Esophagus muscularis mucosa (tissue), 4 donors: Measurements from ENCODE around the gene PDLIM5. TPM values are rescaled to one million over a fixed set of nuclear protein-coding genes. Genes with fewer than 3 reads are reported as not detected.
"Not testable (repeated sequence)": the region's sequence is repeated elsewhere in the genome, so short reads cannot be mapped to it uniquely, and the experiment has no call there.

Source experiments
- DNase-seq: peaks from one replicate; pipeline ENCODE4 v3.0.0-alpha.2; 2017; ENCODE audit errors: extremely low spot score
- H3K27ac ChIP-seq, 4 donors: fragments of 200-600 bp; sonication (generic); replicated peaks in 1 of 4; 1 replicate in 3 of 4; 2 replicates in 1 of 4; pipeline ENCODE4 v1.5.1; 2016 to 2019; ENCODE audit warnings: mild to moderate bottlenecking in 1 of 4
- H3K27me3 ChIP-seq, 4 donors: fragments of 200-600 bp; sonication (generic); one replicate each; pipeline versions ENCODE4 v1.5.1 to v1.6.0; 2016 to 2019
- H3K36me3 ChIP-seq, 4 donors: fragments of 200-600 bp; sonication (generic); one replicate each; pipeline ENCODE4 v1.5.1; 2016 to 2019
- H3K4me1 ChIP-seq, 4 donors: fragments of 200-600 bp; sonication (generic); one replicate each; pipeline ENCODE4 v1.5.1; 2016 to 2019
- H3K4me3 ChIP-seq, 4 donors: fragments of 200-600 bp; sonication (generic); 1 replicate in 2 of 4; 2 replicates in 2 of 4; pipeline ENCODE4 v1.5.1; 2016 to 2019; ENCODE audit warnings: mild to moderate bottlenecking in 4 of 4, moderate library complexity in 1 of 4
- H3K9me3 ChIP-seq, 4 donors: fragments of 200-600 bp; sonication (generic); 1 replicate in 3 of 4; 2 replicates in 1 of 4; pipeline ENCODE4 v1.5.1; 2016 to 2019
- CTCF ChIP-seq, 3 experiments: fragments of 200-600 bp in 2 of 3; fragments of 450-650 bp in 1 of 3; sonication (generic) in 2 of 3; IDR thresholded peaks; one replicate each; pipeline ENCODE4 v1.5.1; 2017 to 2019; ENCODE audit warnings: antibody characterized with exemption in 3 of 3, mild to moderate bottlenecking in 2 of 3, moderate library complexity in 1 of 3
- EP300 ChIP-seq: sonication (generic); formaldehyde crosslinking; IDR thresholded peaks from one replicate; pipeline ENCODE4 v1.6.1; 2017; ENCODE audit warnings: antibody characterized with exemption
- POLR2A ChIP-seq: fragments of 450-650 bp; IDR thresholded peaks from one replicate; pipeline ENCODE4 v1.6.1; 2017; ENCODE audit warnings: antibody characterized with exemption, moderate library complexity, mild to moderate bottlenecking, low read depth
- POLR2AphosphoS5 ChIP-seq, 2 donors: sonication (generic); formaldehyde crosslinking; IDR thresholded peaks; one replicate each; pipeline ENCODE4 v1.6.1; 2017; ENCODE audit warnings: antibody characterized with exemption in 2 of 2
- WGBS: methylation state at CpG from one replicate; pipeline ENCODE4 v1.1.5; 2018; 5-methylcytosine and 5-hydroxymethylcytosine counted together
- intact Hi-C: fragments of 100-400 bp; cut with DNase I; formaldehyde crosslinking; loops from one replicate; pipeline ENCODE4 v1.15.1; 2023
- total RNA-seq, 4 donors: library from RNA; depleted of rRNA; stranded (reverse); fragments of >200 nt; gene quantifications; one replicate each; pipeline versions ENCODE4 v1.1.0 to v1.2.1, GENCODE V29; 2016

Gene PDLIM5
- total RNA-seq, 4 donors from 2014 or later, result 138 to 160 (median 146) TPM

- TF ChIP-seq POLR2AphosphoS5 (IDR thresholded peaks at IDR 0.05) (no peak), CTCF (IDR thresholded peaks at IDR 0.05) (no peak), POLR2A (no peak), EP300 (no peak)
- H3K27me3 ChIP-seq, result no peaks in the 10 kb centered on the region
- intact Hi-C loops, result no loop called here
- no peak overlapping the region for H3K4me3 ChIP-seq
- no peaks in the 10 kb centered on the region for H3K36me3 ChIP-seq
- DNase-seq, result no peak
- 78% methylated on average over 2 of the region's 2 CpGs for WGBS
- peaks cover 37 to 55% (median 47%) of the 10 kb centered on the region in 4 donors for H3K4me1 ChIP-seq
- H3K27ac ChIP-seq, result no peak overlapping the region
- no peaks in the 10 kb centered on the region for H3K9me3 ChIP-seq
Measured at GRCh38 chr4:94475794-94476193, 24.1 kb downstream of the PDLIM5 start.

GRCh38 chr4:94477227-94477626 is 25.5 kb downstream of the PDLIM5 start:
- no peaks in the 10 kb centered on the region for H3K36me3 ChIP-seq
- H3K27me3 ChIP-seq, result no peaks in the 10 kb centered on the region
- H3K27ac ChIP-seq, result no peak overlapping the region
- no peak for TF ChIP-seq EP300
- no peak for TF ChIP-seq CTCF (IDR thresholded peaks at IDR 0.05)
- TF ChIP-seq POLR2A, result no peak
- TF ChIP-seq POLR2AphosphoS5 (IDR thresholded peaks at IDR 0.05), result no peak
- 37% methylated on average over 2 of the region's 2 CpGs for WGBS
- no peak overlapping the region for H3K4me3 ChIP-seq
- DNase-seq, result no peak
- intact Hi-C loops, result no loop called here
- no peaks in the 10 kb centered on the region for H3K9me3 ChIP-seq
- peaks cover 34 to 54% (median 49%) of the 10 kb centered on the region in 4 donors for H3K4me1 ChIP-seq

DNA sequence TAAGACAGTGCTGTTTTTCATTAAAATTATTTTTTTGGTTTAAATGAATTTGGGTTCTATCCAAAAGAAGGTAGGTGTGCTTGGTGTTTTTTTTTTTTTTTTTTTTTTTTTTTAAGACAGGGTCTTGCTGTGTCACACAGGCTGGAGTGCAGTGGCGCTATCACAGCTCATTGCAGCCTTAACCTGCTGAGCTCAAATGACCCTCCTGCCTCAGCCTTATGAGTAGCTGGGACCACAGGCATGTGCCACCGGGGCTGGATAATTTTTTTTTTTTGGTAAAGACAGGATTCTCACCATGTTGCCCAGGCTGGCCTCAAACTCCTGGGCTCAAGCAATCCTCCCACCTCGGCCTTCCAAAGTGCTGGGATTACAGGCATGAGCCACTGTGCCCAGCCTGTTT is 27.1 kb downstream of the PDLIM5 start:
- H3K36me3 ChIP-seq, H3K27ac ChIP-seq, H3K27me3 ChIP-seq, H3K4me3 ChIP-seq, H3K9me3 ChIP-seq, DNase-seq, intact Hi-C loops: not testable (repeated sequence)
- WGBS, result 74% methylated on average over 3 of the region's 3 CpGs
- H3K4me1 ChIP-seq, result peaks cover 30 to 57% (median 47%) of the 10 kb centered on the region in 4 donors

DNA sequence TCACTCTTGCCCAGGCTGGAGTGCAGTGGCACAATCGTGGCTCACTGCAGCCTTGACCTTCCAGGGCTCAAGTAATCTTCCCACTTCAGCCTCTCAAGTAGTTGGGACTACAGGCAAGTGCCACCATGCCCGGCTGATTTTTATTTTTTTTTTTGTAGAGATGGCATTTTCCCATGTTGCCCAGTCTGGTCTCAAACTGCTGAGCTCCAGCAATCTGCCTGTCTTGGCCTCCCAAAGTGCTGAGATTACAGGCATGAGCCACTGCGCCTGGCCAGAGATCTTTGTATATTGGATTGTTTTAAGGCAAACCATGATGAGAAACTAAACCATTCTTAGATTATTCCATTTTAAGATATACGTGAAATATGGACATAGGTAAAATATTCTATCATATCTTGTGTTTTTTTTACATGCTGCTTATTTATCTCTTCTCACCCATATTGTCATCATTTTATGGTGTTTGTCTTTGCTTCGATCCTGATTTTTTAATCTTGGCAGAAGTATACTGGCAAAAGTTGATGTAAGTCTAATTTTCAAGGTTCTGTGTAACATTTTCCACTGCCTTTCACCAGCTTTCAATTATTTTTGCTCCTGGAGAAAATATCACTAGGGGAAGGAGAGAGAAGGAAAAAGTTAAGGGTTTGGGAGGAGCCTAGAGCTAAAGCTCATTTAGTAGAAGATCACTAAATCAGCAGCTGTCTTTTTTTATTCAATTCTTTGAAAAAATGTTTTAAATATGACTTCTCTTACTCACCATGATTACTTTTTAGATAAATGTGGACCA is 27.8 kb downstream of the PDLIM5 start:
- no peak overlapping the region for H3K4me3 ChIP-seq
- H3K27ac ChIP-seq, result peak overlapping the region in 1 of 4 donors; percentile 1
- H3K9me3 ChIP-seq, result no peaks in the 10 kb centered on the region
- H3K27me3 ChIP-seq, result no peaks in the 10 kb centered on the region
- no peaks in the 10 kb centered on the region for H3K36me3 ChIP-seq
- H3K4me1 ChIP-seq, result peaks cover 30 to 62% (median 50%) of the 10 kb centered on the region in 4 donors
- intact Hi-C loops, result no loop called here
- no peak for DNase-seq
- TF ChIP-seq EP300 (no peak), CTCF (IDR thresholded peaks at IDR 0.05) (no peak), POLR2AphosphoS5 (IDR thresholded peaks at IDR 0.05) (no peak), POLR2A (no peak)
- WGBS, result 79% methylated on average over 5 of the region's 5 CpGs

- H3K36me3 ChIP-seq, result peaks cover 0 to 4% (median 0%) of the 10 kb centered on the region in 4 donors
- 84% methylated on average over 2 of the region's 2 CpGs for WGBS
- H3K4me3 ChIP-seq, result no peak overlapping the region
- TF ChIP-seq EP300, result no peak
- TF ChIP-seq CTCF (IDR thresholded peaks at IDR 0.05), result no peak
- no peak for TF ChIP-seq POLR2A
- TF ChIP-seq POLR2AphosphoS5 (IDR thresholded peaks at IDR 0.05), result no peak
- intact Hi-C loops, result no loop called here
- H3K9me3 ChIP-seq, result no peaks in the 10 kb centered on the region
- peak overlapping the region in 1 of 4 donors; percentile 1 for H3K27ac ChIP-seq
- no peak for DNase-seq
- no peaks in the 10 kb centered on the region for H3K27me3 ChIP-seq
- peaks cover 30 to 60% (median 52%) of the 10 kb centered on the region in 4 donors for H3K4me1 ChIP-seq
Measured at GRCh38 chr4:94480362-94480951, 28.7 kb downstream of the PDLIM5 start.
